Stomach smooth muscle (tissue), 2 donors: ENCODE results near the gene RNF167.
A peak's percentile ranks its signal among the peaks of the same experiment; 100 is the strongest.

Experiments used
- H3K27ac ChIP-seq: one replicate; pipeline ENCODE4 v1.7.0; 2013; ENCODE audit warnings: mild to moderate bottlenecking, low read length, inconsistent platforms
- H3K27me3 ChIP-seq, 2 donors: one replicate each; pipeline ENCODE4 v1.7.0; 2013; ENCODE audit warnings: low read length in 2 of 2; ENCODE audit not compliant: insufficient read depth in 2 of 2, control insufficient read depth in 1 of 2
- H3K36me3 ChIP-seq, 2 donors: one replicate each; pipeline ENCODE4 v1.7.0; 2013; ENCODE audit warnings: low read length in 2 of 2; ENCODE audit not compliant: control insufficient read depth in 2 of 2, insufficient read depth in 2 of 2
- H3K4me1 ChIP-seq: one replicate; pipeline ENCODE4 v1.7.0; 2013; ENCODE audit warnings: low read length; ENCODE audit not compliant: control insufficient read depth, insufficient read depth
- H3K4me3 ChIP-seq, 2 donors: one replicate each; pipeline ENCODE4 v1.7.0; 2013; ENCODE audit warnings: low read length in 2 of 2
- H3K9ac ChIP-seq, 2 donors: one replicate each; pipeline ENCODE4 v1.7.0; 2013; ENCODE audit warnings: low read length in 2 of 2, mild to moderate bottlenecking in 1 of 2
- H3K9me3 ChIP-seq, 2 donors: one replicate each; pipeline ENCODE4 v1.7.0; 2013; ENCODE audit warnings: low read length in 2 of 2; ENCODE audit not compliant: control insufficient read depth in 2 of 2
- donor health status: healthy.
- donor health status: Pancreatic carcinoma.

The RNF167 gene

GRCh38 chr17:4939796-4940554, at the start of gene RNF167, which contains the start of gene SLC25A11:
RNF167 (plus strand) TSS chr17:4940268; CDS start chr17:4940910, 642 bp downstream.
SLC25A11 (minus strand) TSS chr17:4940046; CDS start chr17:4939910, 136 bp downstream.
- Histone ChIP-seq H3K4me1 (peaks cover 51% of the 10 kb centered on the region), H3K27ac (peak within 1 kb of the TSS; percentile 98), H3K4me3 (peak within 1 kb of the TSS; percentile 82 to 94), H3K27me3 (no peaks in the 10 kb centered on the region), H3K9ac (peak within 1 kb of the TSS; percentile 97 to 98), H3K9me3 (no peaks in the 10 kb centered on the region), H3K36me3 (peaks cover 43 to 44% of the 10 kb centered on the region in 2 donors)

- H3K36me3 ChIP-seq, result peaks cover 50 to 51% of the 10 kb centered on the region in 2 donors
- H3K4me3 ChIP-seq, result no peak overlapping the region
- H3K4me1 ChIP-seq, result no peaks in the 10 kb centered on the region
- no peak overlapping the region for H3K9ac ChIP-seq
- no peak overlapping the region for H3K27ac ChIP-seq
- H3K9me3 ChIP-seq, result no peaks in the 10 kb centered on the region
- H3K27me3 ChIP-seq, result no peaks in the 10 kb centered on the region
Measured at GRCh38 chr17:4891411-4892410, 48.4 kb upstream of the RNF167 start.

- no peaks in the 10 kb centered on the region for H3K4me1 ChIP-seq
- no peak overlapping the region for H3K4me3 ChIP-seq
- no peaks in the 10 kb centered on the region for H3K27me3 ChIP-seq
- H3K36me3 ChIP-seq, result peaks cover 48 to 51% of the 10 kb centered on the region in 2 donors
- no peak overlapping the region for H3K9ac ChIP-seq
- no peaks in the 10 kb centered on the region for H3K9me3 ChIP-seq
- no peak overlapping the region for H3K27ac ChIP-seq
Measured at GRCh38 chr17:4892499-4893221, 47.4 kb upstream of the RNF167 start.

- Histone ChIP-seq H3K9me3 (no peaks in the 10 kb centered on the region), H3K36me3 (peaks cover 48 to 51% of the 10 kb centered on the region in 2 donors), H3K9ac (no peak overlapping the region), H3K27ac (no peak overlapping the region), H3K27me3 (no peaks in the 10 kb centered on the region), H3K4me3 (no peak overlapping the region), H3K4me1 (no peaks in the 10 kb centered on the region)
Measured at GRCh38 chr17:4893272-4893671, 46.8 kb upstream of the RNF167 start.

- H3K36me3 ChIP-seq, result peaks cover 48 to 51% of the 10 kb centered on the region in 2 donors
- H3K4me1 ChIP-seq, result peaks cover 6% of the 10 kb centered on the region
- H3K27me3 ChIP-seq, result peaks cover 5% of the 10 kb centered on the region in 2 donors
- H3K9me3 ChIP-seq, result no peaks in the 10 kb centered on the region
- H3K4me3 ChIP-seq, result no peak overlapping the region
- H3K27ac ChIP-seq, result no peak overlapping the region
- no peak overlapping the region for H3K9ac ChIP-seq
Measured at GRCh38 chr17:4893721-4894560, 46.1 kb upstream of the RNF167 start.

- H3K4me3 ChIP-seq, result no peak overlapping the region
- peaks cover 48 to 51% of the 10 kb centered on the region in 2 donors for H3K36me3 ChIP-seq
- H3K27ac ChIP-seq, result no peak overlapping the region
- peaks cover 18% of the 10 kb centered on the region for H3K4me1 ChIP-seq
- H3K27me3 ChIP-seq, result peaks cover 12 to 17% of the 10 kb centered on the region in 2 donors
- no peak overlapping the region for H3K9ac ChIP-seq
- no peaks in the 10 kb centered on the region for H3K9me3 ChIP-seq
Measured at GRCh38 chr17:4895121-4895520, 44.9 kb upstream of the RNF167 start.

- Histone ChIP-seq H3K4me3 (no peak overlapping the region), H3K4me1 (peaks cover 21% of the 10 kb centered on the region), H3K36me3 (peaks cover 41 to 45% of the 10 kb centered on the region in 2 donors)
Measured at GRCh38 chr17:4895657-4896331, 44.3 kb upstream of the RNF167 start.

GRCh38 chr17:4896332-4897197, 43.5 kb upstream of the RNF167 start:
- H3K36me3 ChIP-seq, result peaks cover 36 to 37% of the 10 kb centered on the region in 2 donors

More at GRCh38 chr17:4895657-4896331, 44.3 kb upstream of the RNF167 start:
- Histone ChIP-seq H3K9ac (no peak overlapping the region), H3K9me3 (no peaks in the 10 kb centered on the region), H3K27ac (no peak overlapping the region), H3K27me3 (peaks cover 19 to 24% of the 10 kb centered on the region in 2 donors)

More at GRCh38 chr17:4896332-4897197, 43.5 kb upstream of the RNF167 start:
- no peak overlapping the region for H3K4me3 ChIP-seq
- peaks cover 24% of the 10 kb centered on the region for H3K4me1 ChIP-seq
- no peaks in the 10 kb centered on the region for H3K9me3 ChIP-seq
- no peak overlapping the region for H3K27ac ChIP-seq
- H3K9ac ChIP-seq, result no peak overlapping the region
- H3K27me3 ChIP-seq, result peaks cover 21 to 31% of the 10 kb centered on the region in 2 donors
